ENCODE measurements around the gene RBMY1F.
"Not testable (repeated sequence)": the region's sequence is repeated elsewhere in the genome, so short reads cannot be mapped to it uniquely, and the experiment has no call there.

GRCh38 chrY:22182823-22183222, at the start of gene RBMY1F:
- not testable (repeated sequence) for TF ChIP-seq POLR2A, POLR2AphosphoS5 (IDR thresholded peaks at IDR 0.05; ENCODE audit: low read depth, low read length)
